Measurements from ENCODE around the gene KRTAP4-8. TPM values are rescaled to one million over a fixed set of nuclear protein-coding genes. Genes with fewer than 3 reads are reported as not detected.
"Not testable (repeated sequence)": the region's sequence is repeated elsewhere in the genome, so short reads cannot be mapped to it uniquely, and the experiment has no call there.

KRTAP4-8 gene
- polyA plus RNA-seq, 1 of the 3 experiments (the other 2 are of a cell fraction), result not detected

DNA sequence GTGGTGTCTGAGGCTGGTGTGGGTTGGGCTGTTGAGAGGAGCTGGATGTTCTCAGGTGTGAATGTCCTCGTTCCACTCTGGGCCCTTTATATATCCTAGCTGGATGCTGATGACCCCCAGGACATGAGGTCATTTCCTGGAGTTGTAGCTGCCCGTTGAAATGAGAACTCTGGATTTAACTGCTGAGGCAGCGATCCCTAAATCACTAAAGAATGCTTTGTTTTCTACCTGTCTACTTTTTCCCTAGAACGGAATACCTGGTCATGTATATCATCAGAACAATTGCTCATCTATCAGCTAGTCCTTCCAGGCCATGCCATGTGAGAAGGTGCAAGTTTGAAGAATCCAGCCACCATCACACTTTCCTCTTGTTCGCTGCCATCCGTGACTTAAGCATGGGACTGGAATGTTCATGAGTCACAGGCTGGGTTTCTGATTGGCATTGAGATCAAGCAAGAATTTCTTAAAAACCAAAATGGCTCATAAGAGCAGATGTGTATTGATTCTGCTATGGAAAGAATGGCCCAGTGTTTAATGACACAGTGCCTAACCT, 37.8 kb downstream of the KRTAP4-8 start, which contains the start of gene KRTAP2-3 (continued):
- TF ChIP-seq, protein P1, sequence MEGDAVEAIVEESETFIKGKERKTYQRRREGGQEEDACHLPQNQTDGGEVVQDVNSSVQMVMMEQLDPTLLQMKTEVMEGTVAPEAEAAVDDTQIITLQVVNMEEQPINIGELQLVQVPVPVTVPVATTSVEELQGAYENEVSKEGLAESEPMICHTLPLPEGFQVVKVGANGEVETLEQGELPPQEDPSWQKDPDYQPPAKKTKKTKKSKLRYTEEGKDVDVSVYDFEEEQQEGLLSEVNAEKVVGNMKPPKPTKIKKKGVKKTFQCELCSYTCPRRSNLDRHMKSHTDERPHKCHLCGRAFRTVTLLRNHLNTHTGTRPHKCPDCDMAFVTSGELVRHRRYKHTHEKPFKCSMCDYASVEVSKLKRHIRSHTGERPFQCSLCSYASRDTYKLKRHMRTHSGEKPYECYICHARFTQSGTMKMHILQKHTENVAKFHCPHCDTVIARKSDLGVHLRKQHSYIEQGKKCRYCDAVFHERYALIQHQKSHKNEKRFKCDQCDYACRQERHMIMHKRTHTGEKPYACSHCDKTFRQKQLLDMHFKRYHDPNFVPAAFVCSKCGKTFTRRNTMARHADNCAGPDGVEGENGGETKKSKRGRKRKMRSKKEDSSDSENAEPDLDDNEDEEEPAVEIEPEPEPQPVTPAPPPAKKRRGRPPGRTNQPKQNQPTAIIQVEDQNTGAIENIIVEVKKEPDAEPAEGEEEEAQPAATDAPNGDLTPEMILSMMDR (IDR thresholded peaks at IDR 0.05), result no peak
- TF ChIP-seq, protein P2, sequence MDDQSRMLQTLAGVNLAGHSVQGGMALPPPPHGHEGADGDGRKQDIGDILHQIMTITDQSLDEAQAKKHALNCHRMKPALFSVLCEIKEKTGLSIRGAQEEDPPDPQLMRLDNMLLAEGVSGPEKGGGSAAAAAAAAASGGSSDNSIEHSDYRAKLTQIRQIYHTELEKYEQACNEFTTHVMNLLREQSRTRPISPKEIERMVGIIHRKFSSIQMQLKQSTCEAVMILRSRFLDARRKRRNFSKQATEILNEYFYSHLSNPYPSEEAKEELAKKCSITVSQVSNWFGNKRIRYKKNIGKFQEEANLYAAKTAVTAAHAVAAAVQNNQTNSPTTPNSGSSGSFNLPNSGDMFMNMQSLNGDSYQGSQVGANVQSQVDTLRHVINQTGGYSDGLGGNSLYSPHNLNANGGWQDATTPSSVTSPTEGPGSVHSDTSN (IDR thresholded peaks at IDR 0.05), result peak; percentile 81
- TF ChIP-seq TCF12 (IDR thresholded peaks at IDR 0.05), result peak; percentile 87

DNA sequence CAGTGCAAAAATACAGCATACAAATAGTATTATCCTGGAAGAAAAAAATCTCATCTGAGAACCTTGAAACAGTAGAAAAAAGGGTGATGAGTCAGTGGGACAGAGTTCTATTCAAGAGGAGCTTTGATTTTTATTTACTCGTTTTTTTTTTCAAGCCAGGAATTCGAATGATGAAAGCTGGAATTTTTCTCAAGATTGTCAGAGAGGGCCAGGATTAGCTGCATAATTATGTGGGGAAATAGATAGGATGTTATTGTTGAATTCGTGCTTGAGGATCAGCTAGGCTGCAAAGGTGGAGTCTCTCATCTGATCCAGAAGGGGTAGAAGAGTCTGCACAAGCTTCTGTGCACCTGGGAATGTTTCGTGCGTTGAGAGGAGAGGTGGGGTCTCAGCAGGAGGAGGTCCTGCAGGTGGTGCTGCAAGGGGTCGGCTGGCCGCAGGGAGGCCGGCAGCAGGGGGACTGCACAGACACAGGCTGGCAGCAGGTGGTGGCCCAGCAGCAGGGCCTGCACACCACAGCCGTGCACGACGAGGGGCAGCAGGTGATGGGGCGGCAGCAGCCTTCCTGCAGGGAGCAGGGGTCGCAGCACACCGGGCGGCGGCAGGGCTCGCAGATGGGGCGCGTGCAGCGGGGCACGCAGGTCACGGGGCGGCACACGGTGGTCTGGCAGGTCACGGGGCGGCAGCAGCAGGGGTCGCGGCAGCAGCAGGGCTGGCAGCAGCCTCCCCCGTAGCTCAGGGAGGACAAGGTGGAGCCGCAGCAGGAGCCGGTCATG, 38.5 kb downstream of the KRTAP4-8 start:
- DNase-seq; H3K79me2 ChIP-seq (ENCODE audit: insufficient read depth); H3K9ac ChIP-seq; H3K4me3 ChIP-seq (ENCODE audit: low read depth in 2 of 2, low read length in 1 of 2); H4K20me1 ChIP-seq (ENCODE audit: insufficient read depth); H3K9me2 ChIP-seq; H3K27me3 ChIP-seq (ENCODE audit: insufficient read depth); H3K36me3 ChIP-seq (replicated peaks in 1 of 2; ENCODE audit: control insufficient read depth in 1 of 2, insufficient read depth in 2 of 2, low read length in 1 of 2); H2AFZ ChIP-seq (ENCODE audit: low read depth); POLR2A ChIA-PET; H3K9me3 ChIP-seq: not testable (repeated sequence)
- 0 out of 4 replicates have a peak, but pooled peaks of 1 of the 2 experiments have one; percentile 15 for TF ChIP-seq EP300 (IDR thresholded peaks at IDR 0.05; ENCODE audit: borderline replicate concordance in 1 of 2, low read depth in 1 of 2, low read length in 1 of 2)
- peak; percentile 38; the same call in 1 of the 2 replicates for TF ChIP-seq TEAD4 (IDR thresholded peaks at IDR 0.05; ENCODE audit: borderline replicate concordance, insufficient read depth)
- peak; percentile 14; the same call in 1 of the 2 replicates for TF ChIP-seq JUND (IDR thresholded peaks at IDR 0.05)
- TF ChIP-seq FOSL2 (IDR thresholded peaks at IDR 0.05; ENCODE audit: borderline replicate concordance, low read depth), result peak; percentile 48
- 0 out of 2 replicates have a peak, but pooled peaks have one; percentile 26 for TF ChIP-seq TCF12 (IDR thresholded peaks at IDR 0.05)
- peaks cover 30% of the 10 kb centered on the region for H3F3A ChIP-seq (replicated peaks; ENCODE audit: insufficient read depth)
- H3K27ac ChIP-seq (ENCODE audit: low read depth in 2 of 2, low read length in 1 of 2), result peak overlapping the region in 1 of 2 experiments; percentile 62; a peak in 2 of 4 replicates
- peak overlapping the region; percentile 51 for H3K4me2 ChIP-seq
- WGBS (ENCODE audit: low lambda C conversion rate), result 25% methylated on average over 8 of the region's 31 CpGs
- peaks cover 0 to 22% of the 10 kb centered on the region in 2 experiments; a peak in 2 of 4 replicates for H3K4me1 ChIP-seq (ENCODE audit: control insufficient read depth in 1 of 2, insufficient read depth in 2 of 2, low read depth in 1 of 2, low read length in 1 of 2)
- CTCF ChIA-PET, result interaction anchor here (1.5 kb wide), 1 partner anchor 24 kb away, joined by 3 read pairs; no protein-coding TSS in a partner anchor

DNA sequence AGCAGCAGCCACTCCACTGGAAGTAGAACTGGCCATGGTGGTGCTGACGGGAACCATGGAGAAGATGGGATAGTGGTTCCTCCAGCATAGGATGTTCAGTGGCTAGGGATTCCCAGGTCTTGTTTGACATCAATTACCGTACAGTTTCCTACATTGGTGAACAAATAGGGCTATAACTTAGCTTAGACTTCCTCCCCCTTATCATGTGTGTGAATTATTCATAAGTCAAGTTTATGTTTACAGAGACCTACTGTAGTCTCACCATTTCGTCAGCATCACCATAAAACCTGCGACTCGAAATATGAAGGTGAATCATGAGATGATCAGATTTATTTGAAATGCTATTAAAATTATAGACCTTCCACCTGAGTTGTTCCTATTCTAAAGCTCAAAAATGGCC, 39.2 kb downstream of the KRTAP4-8 start:
- H4K20me1 ChIP-seq (ENCODE audit: insufficient read depth), result no peaks in the 10 kb centered on the region
- peaks cover 30% of the 10 kb centered on the region for H3F3A ChIP-seq (replicated peaks; ENCODE audit: insufficient read depth)
- no peak overlapping the region for H3K4me2 ChIP-seq
- peak overlapping the region in 1 of 2 experiments; percentile 55; a peak in 2 of 4 replicates for H3K27ac ChIP-seq (ENCODE audit: low read depth in 2 of 2, low read length in 1 of 2)
- ChIA-PET POLR2A (no interaction called here), CTCF (interaction anchor here (1.4 to 1.5 kb wide), 2 partner anchors 23 to 589 kb away, joined by 3 to 4 read pairs; no protein-coding TSS in a partner anchor)
- H3K27me3 ChIP-seq (ENCODE audit: insufficient read depth), result no peaks in the 10 kb centered on the region
- no peaks in the 10 kb centered on the region for H3K36me3 ChIP-seq (replicated peaks in 1 of 2; ENCODE audit: control insufficient read depth in 1 of 2, insufficient read depth in 2 of 2, low read length in 1 of 2)
- no peak for DNase-seq
- no peak for TF ChIP-seq EP300 (IDR thresholded peaks at IDR 0.05; ENCODE audit: borderline replicate concordance in 1 of 2, low read depth in 1 of 2, low read length in 1 of 2)
- TF ChIP-seq, protein P3, sequence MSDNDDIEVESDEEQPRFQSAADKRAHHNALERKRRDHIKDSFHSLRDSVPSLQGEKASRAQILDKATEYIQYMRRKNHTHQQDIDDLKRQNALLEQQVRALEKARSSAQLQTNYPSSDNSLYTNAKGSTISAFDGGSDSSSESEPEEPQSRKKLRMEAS (IDR thresholded peaks at IDR 0.05; ENCODE audit: low read depth), result no peak
- TF ChIP-seq EZH2phosphoT487 (IDR thresholded peaks at IDR 0.05; ENCODE audit: borderline replicate concordance, low read depth), result no peak
- TF ChIP-seq ELF1 (IDR thresholded peaks at IDR 0.05), result no peak
- no peak for TF ChIP-seq GABPA (IDR thresholded peaks at IDR 0.05; ENCODE audit: low read depth)
- no peak for TF ChIP-seq SIN3A (IDR thresholded peaks at IDR 0.05; ENCODE audit: borderline replicate concordance, low read depth, low read length)
- TF ChIP-seq RCOR1 (IDR thresholded peaks at IDR 0.05; ENCODE audit: low read length), result no peak
- no peak for TF ChIP-seq FOXM1 (IDR thresholded peaks at IDR 0.05; ENCODE audit: low read depth)
- TF ChIP-seq, protein P4, sequence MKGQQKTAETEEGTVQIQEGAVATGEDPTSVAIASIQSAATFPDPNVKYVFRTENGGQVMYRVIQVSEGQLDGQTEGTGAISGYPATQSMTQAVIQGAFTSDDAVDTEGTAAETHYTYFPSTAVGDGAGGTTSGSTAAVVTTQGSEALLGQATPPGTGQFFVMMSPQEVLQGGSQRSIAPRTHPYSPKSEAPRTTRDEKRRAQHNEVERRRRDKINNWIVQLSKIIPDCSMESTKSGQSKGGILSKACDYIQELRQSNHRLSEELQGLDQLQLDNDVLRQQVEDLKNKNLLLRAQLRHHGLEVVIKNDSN (IDR thresholded peaks at IDR 0.05; ENCODE audit: borderline replicate concordance, low read depth), result no peak
- TF ChIP-seq FOXJ3 (CRISPR knock-in tag; IDR thresholded peaks at IDR 0.05), result no peak
- no peak for TF ChIP-seq RAD21 (IDR thresholded peaks at IDR 0.05; ENCODE audit: low read length)
- no peak for TF ChIP-seq POLR2AphosphoS5 (IDR thresholded peaks at IDR 0.05; ENCODE audit: low read depth, low read length)
- TF ChIP-seq RXRA (IDR thresholded peaks at IDR 0.05; ENCODE audit: borderline replicate concordance, low read depth), result no peak
- H3K9ac ChIP-seq, result no peak overlapping the region
- no peaks in the 10 kb centered on the region for H3K9me3 ChIP-seq
- H2AFZ ChIP-seq (ENCODE audit: low read depth), result no peak overlapping the region
- no peak overlapping the region for H3K4me3 ChIP-seq (ENCODE audit: low read depth in 2 of 2, low read length in 1 of 2)
- 36% methylated on average over 5 of the region's 5 CpGs for WGBS (ENCODE audit: low lambda C conversion rate)
- H3K4me1 ChIP-seq (ENCODE audit: control insufficient read depth in 1 of 2, insufficient read depth in 2 of 2, low read depth in 1 of 2, low read length in 1 of 2), result peaks cover 0 to 22% of the 10 kb centered on the region in 2 experiments; a peak in 2 of 4 replicates
- H3K79me2 ChIP-seq (ENCODE audit: insufficient read depth), result no peaks in the 10 kb centered on the region
- H3K9me2 ChIP-seq, result no peaks in the 10 kb centered on the region

Data from SK-N-SH (cell line).